Panc1 (cell line): ENCODE results near the gene TBATA. TPM values are rescaled to one million over a fixed set of nuclear protein-coding genes. Genes with fewer than 3 reads are reported as not detected.

Experiments
- ATAC-seq: fragments of 200-7000 bp; cut with Tn5 transposase; 2 replicates; pipeline ENCODE4 v1.9.1; 2020; ENCODE audit warnings: mild to moderate bottlenecking, moderate library complexity
- BruUV-seq: library from RNA; stranded (reverse); fragments of 400-500 nt; replicated peaks from 2 replicates; lab custom pipeline; 2021; lab: Mats Ljungman, UMichigan
- CTCF ChIA-PET: fragments of 300-600 bp; sonication (Branson Sonifier 250); formaldehyde crosslinking; loops from one replicate; lab custom pipeline; 2022; ENCODE audit warnings: antibody characterized with exemption; lab: Charles Lee
- POLR2A ChIA-PET: fragments of 300-600 bp; sonication (Branson Sonifier 250); formaldehyde crosslinking; loops from one replicate; lab custom pipeline; 2022; ENCODE audit warnings: antibody characterized with exemption; lab: Charles Lee
- DNase-seq: peaks from one replicate; pipeline ENCODE4 v3.0.0-alpha.2; 2010; ENCODE audit warnings: low read depth, low spot score
- H3K27ac ChIP-seq: 2 replicates; pipeline ENCODE4 v1.5.1; 2011; ENCODE audit warnings: mild to moderate bottlenecking, low read length, inconsistent platforms
- H3K27me3 ChIP-seq: fragments of 200-500 bp; sonication (Bioruptor generic); 2 replicates; pipeline ENCODE4 v1.6.0; 2014; ENCODE audit warnings: low read length, inconsistent platforms; ENCODE audit not compliant: control insufficient read depth, insufficient read depth
- H3K36me3 ChIP-seq: fragments of 200-500 bp; sonication (Bioruptor generic); 2 replicates; pipeline ENCODE4 v1.5.1; 2014; ENCODE audit warnings: inconsistent platforms, mild to moderate bottlenecking, low read length, moderate library complexity; ENCODE audit not compliant: control insufficient read depth, insufficient read depth
- H3K4me1 ChIP-seq: 2 replicates; pipeline ENCODE4 v1.5.1; 2011; ENCODE audit warnings: inconsistent platforms, mild to moderate bottlenecking, low read length, moderate library complexity; ENCODE audit not compliant: control insufficient read depth, insufficient read depth
- H3K4me3 ChIP-seq, 2 experiments: 2 replicates each; pipeline ENCODE4 v1.5.1; 2011 to 2012; ENCODE audit warnings: low read depth in 2 of 2, low read length in 2 of 2, mild to moderate bottlenecking in 2 of 2, inconsistent platforms in 1 of 2, moderate library complexity in 1 of 2
- H3K9me3 ChIP-seq: fragments of 200-500 bp; sonication (Bioruptor generic); 2 replicates; pipeline ENCODE4 v1.5.1; 2014; ENCODE audit warnings: low read depth, mild to moderate bottlenecking, inconsistent platforms, low read length, moderate library complexity; ENCODE audit not compliant: control insufficient read depth, insufficient read depth
- CTCF ChIP-seq: fragments of 450-650 bp; IDR thresholded peaks from 2 replicates; pipeline ENCODE4 v1.5.1; 2017; ENCODE audit warnings: mild to moderate bottlenecking
- POLR2AphosphoS5 ChIP-seq: IDR thresholded peaks from 2 replicates; pipeline ENCODE4 v1.6.1; 2012; ENCODE audit warnings: mild to moderate bottlenecking, low read depth, low read length, moderate library complexity
- REST ChIP-seq, 2 experiments: IDR thresholded peaks; 2 replicates each; pipeline ENCODE4 v1.6.1; 2011 to 2012; ENCODE audit warnings: low read depth in 2 of 2, control low read depth in 1 of 2, low read length in 1 of 2, mild to moderate bottlenecking in 1 of 2, moderate library complexity in 1 of 2; ENCODE audit not compliant: insufficient read depth in 1 of 2
- SIN3A ChIP-seq: IDR thresholded peaks from 2 replicates; pipeline ENCODE4 v1.6.1; 2012; ENCODE audit warnings: low read depth, mild to moderate bottlenecking, low read length, moderate library complexity, borderline replicate concordance; ENCODE audit not compliant: insufficient read depth
- TCF7L2 ChIP-seq: IDR thresholded peaks from 2 replicates; pipeline ENCODE4 v1.6.1; 2011; ENCODE audit warnings: mild to moderate bottlenecking, low read depth, low read length, inconsistent platforms
- in situ Hi-C: cut with HindIII; loops from 2 replicates; pipeline ENCODE4 v1.10.0; 2016; ENCODE audit warnings: low sequenced_read_pairs, low pct_unique_long_range_greater_than_20kb
- intact Hi-C: fragments of 100-400 bp; cut with micrococcal nuclease; formaldehyde crosslinking; loops from one replicate; pipeline ENCODE4 v1.10.0; 2022; ENCODE audit not compliant: unreplicated experiment
- total RNA-seq: library from RNA; stranded (reverse); gene quantifications from one replicate; pipeline ENCODE4 v1.2.1, GENCODE V29; 2021; ENCODE audit not compliant: unreplicated experiment

The TBATA gene
- total RNA-seq, 1 experiment from 2014 or later = not detected

GRCh38 chr10:70778267-70778924, 6.8 kb downstream of the TBATA start:
- ATAC-seq (no peak), DNase-seq (no peak)
- POLR2A ChIA-PET = no interaction called here
- H3K9me3 ChIP-seq = no peaks in the 10 kb centered on the region
- no peak overlapping the region for H3K4me3 ChIP-seq
- in situ Hi-C loops (no loop called here), intact Hi-C loops (no loop called here)
- CTCF ChIA-PET = interaction anchor here (0.6 kb wide), 1 partner anchor 391 kb away, joined by 6 read pairs; no protein-coding TSS in a partner anchor
- TF ChIP-seq CTCF = no peak
- H3K27me3 ChIP-seq = peaks cover 5% of the 10 kb centered on the region; the same call in 1 of the 2 replicates
- no peak overlapping the region for H3K27ac ChIP-seq
- no peaks in the 10 kb centered on the region for H3K36me3 ChIP-seq
- no peaks in the 10 kb centered on the region for H3K4me1 ChIP-seq
- BruUV-seq = no TSS peak

- no peaks in the 10 kb centered on the region for H3K9me3 ChIP-seq
- H3K4me1 ChIP-seq = no peaks in the 10 kb centered on the region
- H3K4me3 ChIP-seq = no peak overlapping the region
- ChIA-PET CTCF (no interaction called here), POLR2A (interaction anchor here (0.9 kb wide), 1 partner anchor 35 kb away, joined by 4 read pairs; no protein-coding TSS in a partner anchor)
- ATAC-seq = no peak
- H3K27ac ChIP-seq = no peak overlapping the region
- TF ChIP-seq TCF7L2 (no peak), REST (IDR thresholded peaks at IDR 0.05; ENCODE audit: insufficient read depth in 1 of 2, low read depth in 2 of 2, low read length in 1 of 2) (no peak), SIN3A (no peak), CTCF (no peak), POLR2AphosphoS5 (no peak)
- H3K36me3 ChIP-seq = no peaks in the 10 kb centered on the region
- no TSS peak for BruUV-seq
- no peak for DNase-seq
- no peaks in the 10 kb centered on the region for H3K27me3 ChIP-seq
- in situ Hi-C loops = no loop called here
- intact Hi-C loops = no loop called here
Measured at GRCh38 chr10:70777063-70777875, 7.9 kb downstream of the TBATA start.
